Hepatic stellate cell (primary cell): ENCODE results near the gene RFPL4A.
"Not testable (repeated sequence)": the region's sequence is repeated elsewhere in the genome, so short reads cannot be mapped to it uniquely, and the experiment has no call there.

ENCODE experiments used
- DNase-seq: peaks from one replicate; pipeline ENCODE4 v3.0.0; 2011; ENCODE audit warnings: low spot score

The RFPL4A gene

GRCh38 chr19:55758797-55759196, at the start of gene RFPL4A:
RFPL4A (plus strand) TSS chr19:55759097; CDS start chr19:55761801, 2,704 bp downstream.
- not testable (repeated sequence) for DNase-seq

GRCh38 chr19:55711719-55712118, 47.2 kb upstream of the RFPL4A start:
- no peak for DNase-seq

GRCh38 chr19:55712804-55713631, 45.9 kb upstream of the RFPL4A start:
- no peak for DNase-seq

GRCh38 chr19:55716531-55716930, 42.4 kb upstream of the RFPL4A start:
- DNase-seq: no peak

- no peak for DNase-seq
Observed at GRCh38 chr19:55717251-55717650, 41.6 kb upstream of the RFPL4A start.

GRCh38 chr19:55717879-55718711, 40.8 kb upstream of the RFPL4A start:
- DNase-seq: not testable (repeated sequence)

- DNase-seq: no peak
Observed at GRCh38 chr19:55720214-55720746, 38.6 kb upstream of the RFPL4A start.

- DNase-seq: no peak
Observed at GRCh38 chr19:55720801-55721200, 38.1 kb upstream of the RFPL4A start.

GRCh38 chr19:55723491-55723890, 35.4 kb upstream of the RFPL4A start:
- DNase-seq: no peak

GRCh38 chr19:55730378-55730777, 28.5 kb upstream of the RFPL4A start:
- not testable (repeated sequence) for DNase-seq

- DNase-seq: no peak
Observed at GRCh38 chr19:55738302-55738701, 20.6 kb upstream of the RFPL4A start, which contains the start of gene NLRP9. NLRP9 (minus strand) TSS chr19:55738402; CDS start chr19:55738374, 28 bp downstream.

- no peak for DNase-seq
Observed at GRCh38 chr19:55750715-55751114, 8.2 kb upstream of the RFPL4A start.

- no peak for DNase-seq
Observed at GRCh38 chr19:55753401-55753800, 5.5 kb upstream of the RFPL4A start.

GRCh38 chr19:55756808-55757207, 2.1 kb upstream of the RFPL4A start:
- DNase-seq: not testable (repeated sequence)

GRCh38 chr19:55766466-55766865, 7.6 kb downstream of the RFPL4A start:
- no peak for DNase-seq

GRCh38 chr19:55768818-55769217, 9.9 kb downstream of the RFPL4A start, which contains the start of gene RFPL4AL1:
RFPL4AL1 (plus strand) TSS chr19:55769118; CDS start chr19:55771805, 2,687 bp downstream.
- not testable (repeated sequence) for DNase-seq

- DNase-seq: not testable (repeated sequence)
Observed at GRCh38 chr19:55769632-55770031, 10.7 kb downstream of the RFPL4A start.

- no peak for DNase-seq
Observed at GRCh38 chr19:55777528-55777927, 18.6 kb downstream of the RFPL4A start.

- no peak for DNase-seq
Observed at GRCh38 chr19:55778331-55778730, 19.4 kb downstream of the RFPL4A start.

- no peak for DNase-seq
Observed at GRCh38 chr19:55781112-55781511, 22.2 kb downstream of the RFPL4A start.

GRCh38 chr19:55795021-55795420, 36.1 kb downstream of the RFPL4A start:
- DNase-seq: no peak

GRCh38 chr19:55801416-55801815, 42.5 kb downstream of the RFPL4A start:
- DNase-seq: no peak
